ENCODE measurements around the gene DPT.

GRCh38 chr1:168686666-168687065 is 42.3 kb downstream of the DPT start:
- TF ChIP-seq FOXP2 (optimal IDR thresholded peaks at IDR 0.05; ENCODE audit: control extremely low read depth, extremely low read length, insufficient read depth) = no peak
- TF ChIP-seq POLR2AphosphoS5 (IDR thresholded peaks at IDR 0.05; ENCODE audit: borderline replicate concordance, low read depth, low read length) = no peak

All from SK-N-MC (cell line).